ENCODE measurements around the gene TMEM203. TPM values are rescaled to one million over a fixed set of nuclear protein-coding genes. Genes with fewer than 3 reads are reported as not detected.

The TMEM203 gene
- total and polyA plus RNA-seq, 2 of the 13 experiments (the other 11 are each of a cell fraction or from before 2014, with no cell fraction given), result 23.4 to 36.7 TPM

- TF ChIP-seq RARG (CRISPR knock-in tag; IDR thresholded peaks at IDR 0.05; ENCODE audit: low read depth), result no peak
- peak; percentile 70 for TF ChIP-seq SIX4 (CRISPR knock-in tag; IDR thresholded peaks at IDR 0.05)
- no peak; the same call in 1 of the 2 replicates for TF ChIP-seq SAFB2 (CRISPR knock-in tag; IDR thresholded peaks at IDR 0.05; ENCODE audit: borderline replicate concordance, low read depth)
- TF ChIP-seq ZNF749 (CRISPR knock-in tag; IDR thresholded peaks at IDR 0.05; ENCODE audit: borderline replicate concordance), result no peak; the same call in 1 of the 2 replicates
- TF ChIP-seq ZBTB39 (CRISPR knock-in tag; IDR thresholded peaks at IDR 0.05), result 0 out of 2 replicates have a peak, but pooled peaks have one; percentile 23
- no peak for TF ChIP-seq ZKSCAN5 (CRISPR knock-in tag; IDR thresholded peaks at IDR 0.05)
- TF ChIP-seq GPN1 (CRISPR knock-in tag; IDR thresholded peaks at IDR 0.05; ENCODE audit: borderline replicate concordance), result no peak
- TF ChIP-seq KDM3A (CRISPR knock-in tag; IDR thresholded peaks at IDR 0.05; ENCODE audit: low read depth), result peak; percentile 80
- no peak for TF ChIP-seq ZNF713 (CRISPR knock-in tag; IDR thresholded peaks at IDR 0.05)
- TF ChIP-seq ATAD3A (CRISPR knock-in tag; IDR thresholded peaks at IDR 0.05), result no peak
- no peak for TF ChIP-seq IRF1 (CRISPR knock-in tag; IDR thresholded peaks at IDR 0.05; ENCODE audit: low read depth)
- 0 out of 2 replicates have a peak, but pooled peaks have one; percentile 55 for TF ChIP-seq CAMTA2 (CRISPR knock-in tag; IDR thresholded peaks at IDR 0.05; ENCODE audit: borderline replicate concordance)
- TF ChIP-seq ZNF616 (CRISPR knock-in tag; IDR thresholded peaks at IDR 0.05; ENCODE audit: low read depth), result no peak
- TF ChIP-seq ZNF530 (CRISPR knock-in tag; IDR thresholded peaks at IDR 0.05; ENCODE audit: low read depth), result no peak
- TF ChIP-seq YY1 (IDR thresholded peaks at IDR 0.05; ENCODE audit: insufficient read depth, insufficient replicate concordance, low read depth, low read length), result peak; percentile 92
- TF ChIP-seq HNF4G (IDR thresholded peaks at IDR 0.05; ENCODE audit: borderline replicate concordance, low read depth, low read length), result peak; percentile 56; the same call in 1 of the 2 replicates
- no peak for TF ChIP-seq HNF4G (CRISPR knock-in tag; IDR thresholded peaks at IDR 0.05; ENCODE audit: borderline replicate concordance, low read depth)
- TF ChIP-seq U2AF1 (optimal IDR thresholded peaks at IDR 0.05; ENCODE audit: low read depth, low read length), result no peak
- TF ChIP-seq MXD1 (CRISPR knock-in tag; IDR thresholded peaks at IDR 0.05), result peak; percentile 86
- no peak for TF ChIP-seq FLYWCH1 (CRISPR knock-in tag; IDR thresholded peaks at IDR 0.05)
- TF ChIP-seq MIXL1 (CRISPR knock-in tag; IDR thresholded peaks at IDR 0.05), result peak; percentile 67; the same call in 1 of the 2 replicates
- peak; percentile 68; the same call in 1 of the 2 replicates for TF ChIP-seq DR1 (CRISPR knock-in tag; IDR thresholded peaks at IDR 0.05)
- TF ChIP-seq ZNF367 (CRISPR knock-in tag; IDR thresholded peaks at IDR 0.05; ENCODE audit: borderline replicate concordance), result no peak
- peak; percentile 68; the same call in 1 of the 2 replicates for TF ChIP-seq ZBTB38 (CRISPR knock-in tag; IDR thresholded peaks at IDR 0.05)
- TF ChIP-seq GABPA (IDR thresholded peaks at IDR 0.05; ENCODE audit: low read depth, low read length), result no peak
- no peak; the same call in 1 of the 2 replicates for TF ChIP-seq GABPA (CRISPR knock-in tag; IDR thresholded peaks at IDR 0.05; ENCODE audit: low read depth)
Measured at GRCh38 chr9:137188490-137189296, 16.8 kb downstream of the TMEM203 start, which contains the start of the genes ANAPC2 and SSNA1 (continued).
